KOPT-K1 (cell line): Measurements from ENCODE around the gene FCAMR.

Experiments
- H3K27ac ChIP-seq: fragments of 200-600 bp; sonication (generic); 2 replicates; pipeline ENCODE4 v1.5.1; 2016; ENCODE audit warnings: antibody characterized with exemption, mild to moderate bottlenecking, low read depth, low read length; ENCODE audit not compliant: poor library complexity, severe bottlenecking
- H3K36me3 ChIP-seq: fragments of 200-600 bp; sonication (generic); 2 replicates; pipeline ENCODE4 v1.5.1; 2017; ENCODE audit warnings: antibody characterized with exemption, mild to moderate bottlenecking, low read length, moderate library complexity; ENCODE audit not compliant: insufficient read depth
- H3K9me3 ChIP-seq: fragments of 200-600 bp; sonication (generic); 2 replicates; pipeline ENCODE4 v1.5.1; 2017; ENCODE audit warnings: antibody characterized with exemption, low read length, mild to moderate bottlenecking; ENCODE audit not compliant: insufficient read depth, poor library complexity, severe bottlenecking

FCAMR gene

GRCh38 chr1:206974140-206974539, 3.9 kb upstream of the FCAMR start:
- Histone ChIP-seq H3K36me3 (no peaks in the 10 kb centered on the region), H3K9me3 (no peaks in the 10 kb centered on the region), H3K27ac (no peak overlapping the region)

GRCh38 chr1:206972728-206973127, 2.5 kb upstream of the FCAMR start:
- no peak overlapping the region for H3K27ac ChIP-seq
- H3K36me3 ChIP-seq, result no peaks in the 10 kb centered on the region
- H3K9me3 ChIP-seq, result no peaks in the 10 kb centered on the region

GRCh38 chr1:206971029-206971655, 882 bp upstream of the FCAMR start:
- H3K27ac ChIP-seq, result no peak overlapping the region
- no peaks in the 10 kb centered on the region for H3K9me3 ChIP-seq
- H3K36me3 ChIP-seq, result no peaks in the 10 kb centered on the region

- H3K9me3 ChIP-seq, result no peaks in the 10 kb centered on the region
- no peaks in the 10 kb centered on the region for H3K36me3 ChIP-seq
- H3K27ac ChIP-seq, result no peak overlapping the region
Measured at GRCh38 chr1:206969090-206969489, 1.2 kb downstream of the FCAMR start.

- Histone ChIP-seq H3K27ac (peak overlapping the region; percentile 33), H3K36me3 (no peaks in the 10 kb centered on the region), H3K9me3 (no peaks in the 10 kb centered on the region)
Measured at GRCh38 chr1:206967096-206967849, 3.0 kb downstream of the FCAMR start.

GRCh38 chr1:206965781-206966180, 4.5 kb downstream of the FCAMR start:
- Histone ChIP-seq H3K27ac (no peak overlapping the region), H3K36me3 (no peaks in the 10 kb centered on the region), H3K9me3 (no peaks in the 10 kb centered on the region)

GRCh38 chr1:206963740-206964139, 6.5 kb downstream of the FCAMR start:
- no peak overlapping the region for H3K27ac ChIP-seq
- H3K9me3 ChIP-seq, result no peaks in the 10 kb centered on the region
- H3K36me3 ChIP-seq, result no peaks in the 10 kb centered on the region

- no peak overlapping the region for H3K27ac ChIP-seq
- H3K36me3 ChIP-seq, result no peaks in the 10 kb centered on the region
- H3K9me3 ChIP-seq, result no peaks in the 10 kb centered on the region
Measured at GRCh38 chr1:206963119-206963712, 7.0 kb downstream of the FCAMR start.

- H3K36me3 ChIP-seq, result no peaks in the 10 kb centered on the region
- H3K9me3 ChIP-seq, result no peaks in the 10 kb centered on the region
- H3K27ac ChIP-seq, result no peak overlapping the region
Measured at GRCh38 chr1:206962272-206962671, 8.0 kb downstream of the FCAMR start.

- Histone ChIP-seq H3K36me3 (no peaks in the 10 kb centered on the region), H3K27ac (no peak overlapping the region)
Measured at GRCh38 chr1:206961668-206962067, 8.6 kb downstream of the FCAMR start.

GRCh38 chr1:206960676-206961386, 9.4 kb downstream of the FCAMR start:
- Histone ChIP-seq H3K36me3 (no peaks in the 10 kb centered on the region), H3K27ac (no peak overlapping the region), H3K9me3 (no peaks in the 10 kb centered on the region)

More at GRCh38 chr1:206961668-206962067, 8.6 kb downstream of the FCAMR start:
- no peaks in the 10 kb centered on the region for H3K9me3 ChIP-seq

GRCh38 chr1:206958144-206958543, 12.1 kb downstream of the FCAMR start:
- no peak overlapping the region for H3K27ac ChIP-seq
- H3K36me3 ChIP-seq, result no peaks in the 10 kb centered on the region
- H3K9me3 ChIP-seq, result no peaks in the 10 kb centered on the region

GRCh38 chr1:206957639-206958038, 12.6 kb downstream of the FCAMR start:
- Histone ChIP-seq H3K9me3 (no peaks in the 10 kb centered on the region), H3K36me3 (no peaks in the 10 kb centered on the region), H3K27ac (no peak overlapping the region)

GRCh38 chr1:206955476-206956451, 14.5 kb downstream of the FCAMR start:
- H3K9me3 ChIP-seq, result no peaks in the 10 kb centered on the region
- H3K36me3 ChIP-seq, result no peaks in the 10 kb centered on the region
- no peak overlapping the region for H3K27ac ChIP-seq
